ENCODE results near the gene LCLAT1. TPM values are rescaled to one million over a fixed set of nuclear protein-coding genes. Genes with fewer than 3 reads are reported as not detected.

LCLAT1 gene
- total RNA-seq, 2 donors from 2014 or later, result 18.8 to 28.2 TPM

DNA sequence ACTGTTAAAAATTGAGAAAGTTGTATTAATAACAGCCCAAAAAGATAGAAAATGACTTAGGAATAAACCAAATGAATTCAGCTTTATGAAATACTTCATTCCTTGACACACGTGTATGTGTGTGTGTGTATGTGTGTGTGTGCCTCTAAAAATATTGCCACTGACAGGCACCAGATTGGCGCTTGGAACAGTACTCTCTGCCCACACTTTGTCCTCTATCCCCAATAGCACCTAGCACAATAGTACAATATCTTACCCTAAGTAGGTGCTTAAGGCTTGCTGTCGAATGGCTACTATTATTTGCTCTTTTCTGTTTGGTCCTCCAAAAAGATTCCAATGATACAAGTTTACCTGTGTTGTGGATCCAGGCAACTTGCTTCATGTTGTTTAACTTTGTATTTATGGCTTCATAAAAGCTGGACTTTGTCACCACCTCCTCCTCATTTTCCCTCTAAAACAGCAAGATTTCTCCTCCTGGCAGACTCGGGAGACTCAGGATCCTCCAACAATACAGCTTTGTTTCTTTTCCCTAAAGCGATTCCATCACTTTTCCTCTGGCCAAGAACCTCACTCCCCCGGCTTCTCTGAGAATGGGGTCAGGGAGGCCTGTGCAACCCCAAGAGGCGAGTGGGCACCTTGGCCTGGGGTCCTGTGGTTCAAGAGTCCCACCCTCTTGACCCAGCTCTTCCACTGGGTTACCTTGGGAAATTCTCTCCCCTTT lies 43.3 kb upstream of the LCLAT1 start:
- WGBS, result 51% methylated on average over 7 of the region's 7 CpGs
- intact Hi-C loops (cut with DNase I), result loop anchor here (5.0 kb wide), 1 partner anchor 41 kb away; no protein-coding TSS in a partner anchor
- no peak for DNase-seq (ENCODE audit: low spot score)

GRCh38 chr2:30404319-30405259 lies 42.5 kb upstream of the LCLAT1 start:
- intact Hi-C loops (cut with DNase I), result loop anchor here (5.0 kb wide), 1 partner anchor 42 kb away; no protein-coding TSS in a partner anchor
- TF ChIP-seq POLR2A (IDR thresholded peaks at IDR 0.05), result no peak
- TF ChIP-seq POLR2AphosphoS5 (IDR thresholded peaks at IDR 0.05), result no peak
- no peak for TF ChIP-seq CTCF (IDR thresholded peaks at IDR 0.05)
- Histone ChIP-seq H3K4me3 (no peak overlapping the region), H3K27me3 (replicated peaks; ENCODE audit: insufficient read depth) (no peaks in the 10 kb centered on the region), H3K4me1 (replicated peaks) (peaks cover 5% of the 10 kb centered on the region), H3K27ac (no peak overlapping the region), H3K36me3 (no peaks in the 10 kb centered on the region), H3K9me3 (no peaks in the 10 kb centered on the region)
- WGBS, result 49% methylated on average over 12 of the region's 12 CpGs
- no peak for DNase-seq (ENCODE audit: low spot score)

More for the DNA sequence above, 43.3 kb upstream of the LCLAT1 start:
- Histone ChIP-seq H3K4me3 (no peak overlapping the region), H3K36me3 (no peaks in the 10 kb centered on the region), H3K27me3 (replicated peaks; ENCODE audit: insufficient read depth) (no peaks in the 10 kb centered on the region), H3K4me1 (replicated peaks) (peaks cover 5% of the 10 kb centered on the region), H3K27ac (no peak overlapping the region), H3K9me3 (no peaks in the 10 kb centered on the region)
- no peak for TF ChIP-seq CTCF (IDR thresholded peaks at IDR 0.05)
- TF ChIP-seq POLR2AphosphoS5 (IDR thresholded peaks at IDR 0.05), result no peak

- no peak for TF ChIP-seq POLR2AphosphoS5 (IDR thresholded peaks at IDR 0.05)
- TF ChIP-seq POLR2A (IDR thresholded peaks at IDR 0.05), result no peak
- no peak for TF ChIP-seq CTCF (IDR thresholded peaks at IDR 0.05)
- intact Hi-C loops (cut with DNase I), result no loop called here
- peaks cover 5% of the 10 kb centered on the region for H3K4me1 ChIP-seq (replicated peaks)
- H3K27ac ChIP-seq, result no peak overlapping the region
- H3K27me3 ChIP-seq (replicated peaks; ENCODE audit: insufficient read depth), result no peaks in the 10 kb centered on the region
- H3K4me3 ChIP-seq, result no peak overlapping the region
- H3K9me3 ChIP-seq, result no peaks in the 10 kb centered on the region
- H3K36me3 ChIP-seq, result no peaks in the 10 kb centered on the region
- WGBS, result 73% methylated on average over 1 of the region's 1 CpG
- no peak for DNase-seq (ENCODE audit: low spot score)
These were observed 41.8 kb upstream of the LCLAT1 start for GRCh38 chr2:30405260-30405605.

DNA sequence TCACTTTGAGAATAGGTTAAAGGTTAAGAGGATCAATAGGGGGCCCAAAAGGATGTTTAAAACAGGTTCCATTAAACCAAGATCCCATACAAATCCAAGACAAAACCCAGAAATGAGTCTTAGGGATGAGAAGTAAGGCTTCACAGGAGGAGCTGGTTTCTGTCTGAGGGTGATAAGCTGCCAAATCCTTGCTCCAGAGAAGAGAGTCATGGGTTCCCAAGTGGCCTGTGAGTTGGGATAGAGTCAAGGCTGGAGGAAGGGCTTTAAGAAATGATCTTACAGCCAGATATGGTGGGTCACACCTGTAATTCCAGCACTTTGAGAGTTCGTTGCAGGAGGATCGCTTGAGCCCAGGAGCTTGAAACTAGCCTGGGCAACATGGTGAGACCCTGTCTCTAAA lies 40.2 kb upstream of the LCLAT1 start:
- Histone ChIP-seq H3K36me3 (no peaks in the 10 kb centered on the region), H3K4me3 (no peak overlapping the region), H3K27ac (no peak overlapping the region), H3K27me3 (replicated peaks; ENCODE audit: insufficient read depth) (no peaks in the 10 kb centered on the region), H3K9me3 (no peaks in the 10 kb centered on the region), H3K4me1 (replicated peaks) (peaks cover 5% of the 10 kb centered on the region)
- intact Hi-C loops (cut with DNase I), result no loop called here
- DNase-seq (ENCODE audit: low spot score), result no peak
- TF ChIP-seq POLR2A (IDR thresholded peaks at IDR 0.05) (no peak), CTCF (IDR thresholded peaks at IDR 0.05) (no peak), POLR2AphosphoS5 (IDR thresholded peaks at IDR 0.05) (no peak)
- 100% methylated on average over 2 of the region's 2 CpGs for WGBS

Data from prostate gland (tissue), 2 donors.